HG03108 (cell line): ENCODE results near the gene SLU7.

Experiments
- ATAC-seq: cut with Tn5 transposase; IDR thresholded peaks from one replicate; pipeline ENCODE4 v1.9.1; 2021; ENCODE audit warnings: moderate library complexity; ENCODE audit not compliant: unreplicated experiment

SLU7 gene

GRCh38 chr5:160420331-160420610 is 1.4 kb upstream of the SLU7 start:
- no peak for ATAC-seq

DNA sequence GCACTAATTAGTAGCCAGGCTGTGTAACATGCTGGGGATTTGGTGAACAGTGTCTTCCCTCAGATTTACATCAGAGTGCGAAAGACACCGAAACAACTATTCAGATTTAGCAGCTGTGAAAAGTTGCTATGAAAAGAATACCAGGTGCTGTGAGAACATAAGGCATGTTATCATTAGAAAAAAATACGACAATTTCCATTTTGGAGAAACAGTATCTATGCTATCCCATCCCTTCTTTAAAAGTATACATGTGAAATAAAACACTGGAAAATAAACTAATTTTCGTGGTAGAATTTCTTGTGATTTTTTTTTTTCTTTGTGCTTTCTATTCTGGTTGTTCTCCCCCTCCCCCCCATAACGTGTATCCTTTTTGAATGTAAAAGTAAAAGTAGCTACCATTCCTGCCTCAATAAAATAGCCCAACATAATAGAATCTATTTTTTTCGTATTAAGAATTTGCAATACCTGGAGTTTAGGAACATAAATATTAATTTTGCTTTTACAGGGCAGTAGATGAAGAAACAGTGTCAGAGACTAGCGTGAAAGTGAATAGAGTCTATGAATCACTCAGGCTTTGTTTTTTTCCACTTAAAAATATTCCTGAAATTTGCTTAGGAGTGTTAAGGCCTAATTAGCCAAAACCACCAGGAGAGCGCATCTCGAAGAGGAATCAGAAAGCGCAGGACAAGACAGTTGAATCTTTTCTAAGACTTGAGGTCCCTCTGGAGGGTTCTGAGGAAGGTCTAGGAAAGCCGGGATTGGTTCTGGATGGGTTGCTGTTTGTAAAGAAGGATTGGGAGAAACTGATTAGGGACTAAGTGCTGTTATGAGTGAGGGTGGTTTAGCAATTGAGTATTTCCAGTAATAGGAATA is 813 bp upstream of the SLU7 start:
- ATAC-seq: no peak

GRCh38 chr5:160399402-160400353 is 19.2 kb downstream of the SLU7 start, which contains the start of gene FAM200C:
TSS of gene FAM200C (minus strand) at chr5:160400054. CDS start at chr5:160395490, 4,564 bp downstream.
- ATAC-seq: peak; percentile 91

DNA sequence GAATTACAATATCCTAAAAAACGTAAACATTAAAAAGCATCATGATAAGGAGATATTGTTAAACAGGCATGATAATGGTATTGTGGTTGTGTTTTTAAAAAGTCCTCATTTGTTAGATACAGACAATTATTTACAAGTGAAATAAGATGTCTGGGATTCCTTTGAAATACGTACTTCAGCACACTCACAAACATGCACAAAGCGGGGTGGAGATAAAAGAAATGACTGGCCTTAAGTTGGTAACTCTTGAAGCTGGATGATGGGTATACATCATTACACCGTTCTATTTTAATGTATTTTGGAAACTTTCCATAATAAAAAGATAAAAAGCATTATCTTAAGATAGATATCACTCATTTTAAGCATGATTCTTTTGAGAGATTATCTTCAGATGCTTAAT is 20.1 kb downstream of the SLU7 start:
- no peak for ATAC-seq

DNA sequence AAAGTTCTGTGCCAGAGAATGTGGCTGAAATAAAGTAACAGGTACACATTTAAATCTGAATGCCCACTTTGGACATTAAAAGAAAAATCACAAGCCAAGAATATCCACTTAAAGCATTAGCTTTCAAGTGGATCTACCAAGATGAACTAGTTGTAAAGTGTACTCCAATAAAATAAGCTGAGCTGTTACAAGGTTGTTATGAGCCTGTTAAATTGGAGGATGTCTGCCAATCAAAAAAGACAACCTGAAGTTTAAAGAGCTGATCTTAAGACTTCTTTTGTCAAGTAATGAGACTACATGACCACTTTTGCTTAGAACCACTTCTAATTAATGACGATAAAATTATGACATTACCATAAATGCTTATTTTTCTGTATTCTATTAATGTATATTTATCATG is 21.4 kb downstream of the SLU7 start:
- no peak for ATAC-seq

DNA sequence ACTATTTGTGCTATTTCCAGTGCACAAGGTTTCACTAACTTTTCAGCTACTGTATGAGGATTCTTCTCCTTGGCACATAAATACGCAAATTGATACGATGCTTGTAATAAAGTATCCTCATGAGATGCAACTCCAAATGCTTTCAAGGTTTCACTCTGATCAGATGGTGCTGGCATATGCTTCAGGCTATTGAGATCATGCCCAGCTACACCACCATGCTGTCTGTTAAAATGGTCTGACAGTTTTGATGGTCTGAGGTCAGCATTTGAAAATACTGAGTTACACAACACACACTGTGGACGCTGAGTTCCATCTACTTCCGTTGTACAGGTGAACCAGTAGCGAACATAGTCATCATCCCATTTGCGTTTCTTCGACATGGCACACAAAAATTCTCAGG is 23.8 kb downstream of the SLU7 start:
- ATAC-seq: no peak

DNA sequence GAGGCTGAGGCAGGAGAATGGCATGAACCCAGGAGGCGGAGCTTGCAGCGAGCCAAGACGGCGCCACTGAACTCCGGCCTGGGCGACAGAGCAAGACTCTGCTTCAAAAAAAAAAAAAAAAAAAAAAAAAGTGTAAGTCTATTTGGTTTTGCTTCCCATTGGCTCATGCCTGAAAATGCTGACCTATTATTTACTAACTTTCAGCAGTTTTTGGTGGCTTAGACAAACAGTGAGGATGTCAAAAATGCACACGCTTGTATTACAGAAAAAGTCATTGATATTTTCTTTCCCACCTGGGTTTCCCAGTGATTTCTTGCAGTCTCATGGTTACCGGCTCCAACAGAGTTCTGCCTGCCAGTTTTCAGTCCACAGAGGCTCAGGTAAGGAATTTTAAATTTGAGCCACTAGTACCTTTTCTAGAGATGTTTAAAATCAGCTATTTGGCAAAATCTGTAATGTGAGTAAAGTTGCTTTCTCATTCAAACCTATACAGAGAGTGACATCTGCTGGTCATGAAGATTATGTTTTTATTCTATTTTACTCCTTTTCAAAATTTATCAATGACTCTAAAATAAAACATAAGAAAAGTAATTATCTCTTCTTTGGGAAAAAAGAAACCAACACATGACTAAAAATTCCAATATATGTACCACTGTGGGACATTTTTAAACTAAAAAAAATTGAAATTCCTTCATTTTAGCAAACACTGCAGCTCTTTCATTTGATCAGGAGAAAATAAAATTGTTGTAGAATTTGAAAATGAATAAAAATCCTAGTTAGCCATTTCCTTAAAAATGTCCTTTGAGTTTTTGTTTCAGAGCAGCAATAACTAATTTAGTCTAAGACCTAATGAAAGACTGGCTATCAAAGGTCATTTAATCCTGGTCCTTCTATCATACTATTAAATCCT is 27.8 kb downstream of the SLU7 start:
- no peak for ATAC-seq

DNA sequence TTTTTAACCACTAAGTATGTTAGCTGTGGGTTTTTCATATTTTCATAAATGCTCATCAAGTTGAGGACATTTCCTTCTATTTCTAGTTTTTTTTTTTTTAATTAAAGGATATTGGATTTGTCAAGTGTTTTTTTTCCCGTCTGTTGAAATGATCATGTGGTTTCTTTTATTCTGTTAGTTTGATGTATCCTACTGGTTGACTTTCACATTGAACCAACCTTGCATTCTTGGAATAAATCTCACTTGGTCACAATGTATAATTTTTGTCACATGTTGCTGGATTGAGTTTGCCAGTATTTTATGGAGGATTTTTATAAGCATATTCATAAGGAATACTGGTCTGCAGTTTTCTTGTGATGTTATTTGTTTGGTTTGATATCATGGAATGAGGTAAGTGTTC is 31.4 kb downstream of the SLU7 start:
- no peak for ATAC-seq

- no peak for ATAC-seq
These were observed 33.4 kb downstream of the SLU7 start for GRCh38 chr5:160385496-160385895.

GRCh38 chr5:160384681-160385080 is 34.2 kb downstream of the SLU7 start:
- no peak for ATAC-seq

DNA sequence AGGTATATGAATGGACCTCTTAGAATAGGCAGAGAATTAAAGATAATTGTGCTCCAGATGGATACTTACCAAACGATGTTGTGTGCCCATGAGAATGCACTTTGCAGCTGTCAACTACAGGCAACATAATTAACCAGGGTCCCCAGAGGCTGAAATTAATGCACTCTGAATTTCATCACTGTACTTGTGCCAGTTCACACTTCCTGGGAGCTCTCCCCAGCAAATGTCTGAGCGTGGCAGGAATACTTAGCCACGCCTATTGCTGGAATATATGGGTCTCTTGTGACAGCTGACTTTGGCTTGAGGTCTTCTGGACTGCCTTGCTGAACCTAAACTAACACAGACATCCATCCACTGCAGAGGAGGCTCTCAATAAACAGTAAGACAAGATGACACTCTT is 36.5 kb downstream of the SLU7 start:
- ATAC-seq: no peak

- ATAC-seq: no peak
These were observed 38.8 kb downstream of the SLU7 start for GRCh38 chr5:160380041-160380440.

DNA sequence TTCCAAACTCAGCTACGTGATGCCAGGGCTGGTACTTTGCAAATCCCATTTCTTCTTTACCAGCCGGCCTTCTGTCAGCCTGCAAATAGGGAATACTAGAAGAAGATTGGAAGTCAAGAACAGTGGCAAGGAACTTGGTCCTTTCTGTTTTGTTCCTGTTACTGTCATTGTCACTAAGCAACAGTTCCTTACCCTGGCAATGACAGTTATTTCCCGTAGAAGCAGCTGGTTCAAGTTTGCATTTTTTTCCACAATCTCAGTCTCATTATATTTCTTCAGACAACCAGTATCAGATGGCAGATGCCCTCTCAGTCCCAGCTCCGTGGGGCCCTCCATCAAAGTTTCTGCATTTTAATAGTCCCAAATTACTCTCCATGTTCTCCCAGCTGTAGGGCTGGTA is 39.4 kb downstream of the SLU7 start:
- ATAC-seq: no peak

GRCh38 chr5:160378330-160378729 is 40.6 kb downstream of the SLU7 start:
- ATAC-seq: no peak

- no peak for ATAC-seq
These were observed 41.2 kb downstream of the SLU7 start for GRCh38 chr5:160377651-160378050.

DNA sequence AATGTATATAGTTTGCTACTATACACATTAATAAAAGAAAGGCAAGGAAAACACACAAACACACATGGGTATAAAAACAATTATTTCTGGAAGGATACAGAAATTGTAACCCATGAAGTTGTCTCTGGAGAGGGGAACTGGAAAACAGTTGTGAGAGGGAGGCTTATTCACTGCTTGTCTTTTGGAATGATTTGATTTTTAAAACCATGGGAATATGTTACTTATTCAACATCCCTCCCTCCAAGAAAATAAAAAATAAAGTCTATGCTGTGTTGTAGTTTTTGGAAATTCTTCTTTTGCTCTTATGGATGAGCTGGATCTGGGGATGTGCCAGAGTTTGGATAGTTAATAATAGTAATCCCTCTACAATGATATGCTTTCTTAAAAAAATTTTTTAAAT is 42.5 kb downstream of the SLU7 start:
- ATAC-seq: no peak

GRCh38 chr5:160375701-160376100 is 43.2 kb downstream of the SLU7 start:
- ATAC-seq: no peak

- ATAC-seq: no peak
These were observed 43.7 kb downstream of the SLU7 start for GRCh38 chr5:160375166-160375565.

DNA sequence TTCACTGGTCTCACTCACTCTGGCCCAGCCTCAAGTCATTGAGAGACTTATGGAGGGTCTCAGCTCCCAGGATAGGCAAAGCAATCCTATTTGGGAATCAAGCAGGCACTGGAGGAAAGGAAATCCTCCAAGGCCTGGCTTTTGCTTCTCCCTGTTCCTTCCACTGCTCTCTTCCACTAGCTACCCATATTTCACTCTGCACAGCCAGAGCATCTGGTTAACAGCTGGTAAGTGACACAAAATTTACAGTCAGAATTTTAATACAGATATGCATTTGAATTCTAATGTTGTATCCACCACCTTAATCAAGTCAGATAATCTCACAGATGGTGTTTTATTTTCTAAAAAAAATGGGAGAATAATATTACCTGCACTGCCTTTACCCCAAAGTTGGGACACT is 47.6 kb downstream of the SLU7 start:
- no peak for ATAC-seq

GRCh38 chr5:160370713-160371034 is 48.2 kb downstream of the SLU7 start:
- ATAC-seq: no peak
